PFSK-1 (cell line): Measurements from ENCODE around the gene ANGPT4.

Experiments
- FOXP2 ChIP-seq: optimal IDR thresholded peaks from 2 replicates; pipeline ENCODE3; 2011; ENCODE audit warnings: borderline replicate concordance, control low read depth, inconsistent platforms; ENCODE audit not compliant: insufficient read depth; ENCODE audit errors: extremely low read length, extremely low read depth
- POLR2AphosphoS5 ChIP-seq: IDR thresholded peaks from 2 replicates; pipeline ENCODE4 v1.6.1; 2012; ENCODE audit warnings: low read depth, mild to moderate bottlenecking, control low read depth, low read length, moderate library complexity
- REST ChIP-seq, 2 experiments: IDR thresholded peaks; 2 replicates each; pipeline versions ENCODE4 v1.6.1 to v1.8.0; 2011 to 2012; ENCODE audit warnings: low read depth in 2 of 2, low read length in 2 of 2, control low read depth in 1 of 2, inconsistent platforms in 1 of 2, mild to moderate bottlenecking in 1 of 2, moderate library complexity in 1 of 2; ENCODE audit not compliant: insufficient read depth in 1 of 2
- SIN3A ChIP-seq: IDR thresholded peaks from 2 replicates; pipeline ENCODE4 v1.6.1; 2012; ENCODE audit warnings: mild to moderate bottlenecking, low read length, moderate library complexity, borderline replicate concordance; ENCODE audit not compliant: insufficient read depth
- TAF1 ChIP-seq: IDR thresholded peaks from 2 replicates; pipeline ENCODE4 v1.6.1; 2012; ENCODE audit warnings: low read length, control low read depth, borderline replicate concordance; ENCODE audit not compliant: insufficient read depth

Gene ANGPT4

GRCh38 chr20:822651-823573 lies 93.2 kb downstream of the ANGPT4 start:
- no peak for TF ChIP-seq FOXP2
- no peak for TF ChIP-seq TAF1
- TF ChIP-seq POLR2AphosphoS5, result no peak
- no peak for TF ChIP-seq REST (IDR thresholded peaks at IDR 0.05; ENCODE audit: insufficient read depth in 1 of 2, low read depth in 2 of 2, low read length in 2 of 2)
- TF ChIP-seq SIN3A, result no peak

DNA sequence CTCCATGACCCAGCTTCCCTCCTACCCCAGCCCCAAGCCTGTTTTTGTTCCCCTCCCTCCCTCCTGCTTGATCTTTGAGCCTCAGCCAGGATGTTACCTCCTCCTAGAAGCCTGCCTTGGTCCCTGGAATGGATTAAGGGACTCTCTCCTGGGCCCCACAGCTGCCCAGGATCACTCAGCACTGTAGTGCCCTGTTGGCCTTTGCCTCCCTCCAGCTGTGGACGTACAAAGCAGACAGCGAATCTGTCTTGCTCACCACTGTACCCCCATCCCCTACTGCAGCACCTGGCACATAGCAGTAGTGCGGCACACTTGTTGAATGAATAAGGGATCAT lies 94.4 kb downstream of the ANGPT4 start:
- TF ChIP-seq REST (IDR thresholded peaks at IDR 0.05; ENCODE audit: insufficient read depth in 1 of 2, low read depth in 2 of 2, low read length in 2 of 2) (no peak), FOXP2 (no peak), TAF1 (no peak), SIN3A (no peak), POLR2AphosphoS5 (no peak)

DNA sequence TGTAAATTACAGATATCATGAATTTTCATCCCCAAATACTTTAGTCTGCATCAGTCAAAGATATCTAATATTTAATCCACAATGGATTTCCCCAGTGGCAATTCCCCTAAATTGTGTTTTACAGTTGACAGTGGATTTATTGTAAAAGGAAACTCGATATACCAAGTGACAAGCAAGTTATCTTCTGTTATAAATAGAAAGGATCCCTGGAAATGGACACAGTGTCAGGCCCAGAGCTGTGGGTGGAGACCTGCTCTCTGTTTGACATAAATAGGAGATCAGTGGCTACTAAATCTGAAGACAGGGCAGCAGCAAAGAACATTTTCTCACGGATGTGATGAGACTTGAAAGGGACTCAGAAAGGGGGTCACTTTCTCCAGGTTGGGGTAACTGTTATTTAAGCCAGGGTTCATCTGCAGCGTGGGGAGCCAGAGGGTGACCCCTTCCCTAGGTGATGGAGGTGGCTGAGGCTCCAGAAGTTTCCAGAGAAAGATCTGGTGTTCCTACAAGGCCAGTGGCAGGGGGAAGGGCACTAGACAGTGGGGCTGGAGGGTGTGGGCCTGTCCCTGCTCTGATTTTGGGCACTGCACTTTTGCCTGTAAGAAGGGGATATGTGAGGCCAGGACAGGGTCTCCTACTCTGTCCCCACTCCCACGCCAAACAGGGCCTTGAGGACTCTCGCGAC lies 94.9 kb downstream of the ANGPT4 start:
- TF ChIP-seq REST (IDR thresholded peaks at IDR 0.05; ENCODE audit: insufficient read depth in 1 of 2, low read depth in 2 of 2, low read length in 2 of 2) (no peak), TAF1 (no peak), POLR2AphosphoS5 (no peak), FOXP2 (no peak), SIN3A (no peak)

- TF ChIP-seq SIN3A (no peak), REST (IDR thresholded peaks at IDR 0.05; ENCODE audit: insufficient read depth in 1 of 2, low read depth in 2 of 2, low read length in 2 of 2) (no peak), FOXP2 (no peak), POLR2AphosphoS5 (no peak), TAF1 (no peak)
These were observed 95.7 kb downstream of the ANGPT4 start for GRCh38 chr20:820323-820953.
